ENCODE measurements around the gene LTBP4. TPM values are rescaled to one million over a fixed set of nuclear protein-coding genes. Genes with fewer than 3 reads are reported as not detected.

LTBP4 gene
- total and polyA plus RNA-seq, 7 donors: 31.9 to 206 (median 118) TPM

DNA sequence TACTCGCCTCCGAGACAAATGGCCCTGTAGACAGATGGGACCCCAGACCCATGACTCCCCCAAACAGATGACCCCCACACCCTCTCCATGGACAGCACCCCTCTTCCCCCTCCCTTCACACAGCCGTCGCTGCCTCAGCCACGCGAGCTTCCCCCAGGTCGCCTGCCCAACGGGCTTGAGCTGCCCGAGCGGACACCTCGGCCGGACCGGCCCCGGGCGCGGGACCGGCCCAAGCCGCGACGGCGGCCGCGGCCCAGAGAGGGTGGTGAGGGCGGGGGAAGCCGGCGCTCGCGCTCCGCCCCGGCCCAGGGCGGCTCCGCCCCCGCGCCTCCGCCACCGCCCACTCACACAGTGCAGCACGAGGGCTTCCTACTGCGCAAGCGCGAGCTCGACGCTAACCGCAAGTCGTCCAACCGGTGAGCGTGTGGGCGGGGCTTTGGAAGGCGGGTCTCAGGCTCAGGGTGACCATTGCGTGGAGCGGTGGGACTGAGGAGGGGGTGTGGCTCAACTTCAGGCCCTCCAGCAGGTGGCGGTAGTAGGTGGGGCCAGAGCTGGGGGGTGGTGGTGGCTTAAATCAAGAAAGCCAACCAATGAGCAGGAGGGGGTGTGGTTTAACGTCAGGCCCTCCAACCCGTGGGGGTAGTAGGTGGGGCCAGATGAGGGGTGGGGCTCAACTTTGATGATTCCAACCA lies 30.7 kb upstream of the LTBP4 start:
- Histone ChIP-seq H3K36me3 (no peaks in the 10 kb centered on the region), H3K27ac (peak overlapping the region; percentile 56 to 68 (median 64)), H3K9me3 (no peaks in the 10 kb centered on the region), H3K4me3 (peak overlapping the region in 3 of 4 donors; percentile 34 to 48 (median 47)), H3K4me1 (peaks cover 0 to 18% (median 13%) of the 10 kb centered on the region in 4 donors), H3K27me3 (peaks cover 14 to 35% (median 27%) of the 10 kb centered on the region in 3 donors)
- 1% methylated on average over 53 of the region's 53 CpGs for WGBS, 2 donors
- TF ChIP-seq POLR2A (IDR thresholded peaks at IDR 0.05) (no peak), POLR2AphosphoS5 (IDR thresholded peaks at IDR 0.05) (peak in 1 of 4 donors; percentile 31)
- TF ChIP-seq, protein P1, sequence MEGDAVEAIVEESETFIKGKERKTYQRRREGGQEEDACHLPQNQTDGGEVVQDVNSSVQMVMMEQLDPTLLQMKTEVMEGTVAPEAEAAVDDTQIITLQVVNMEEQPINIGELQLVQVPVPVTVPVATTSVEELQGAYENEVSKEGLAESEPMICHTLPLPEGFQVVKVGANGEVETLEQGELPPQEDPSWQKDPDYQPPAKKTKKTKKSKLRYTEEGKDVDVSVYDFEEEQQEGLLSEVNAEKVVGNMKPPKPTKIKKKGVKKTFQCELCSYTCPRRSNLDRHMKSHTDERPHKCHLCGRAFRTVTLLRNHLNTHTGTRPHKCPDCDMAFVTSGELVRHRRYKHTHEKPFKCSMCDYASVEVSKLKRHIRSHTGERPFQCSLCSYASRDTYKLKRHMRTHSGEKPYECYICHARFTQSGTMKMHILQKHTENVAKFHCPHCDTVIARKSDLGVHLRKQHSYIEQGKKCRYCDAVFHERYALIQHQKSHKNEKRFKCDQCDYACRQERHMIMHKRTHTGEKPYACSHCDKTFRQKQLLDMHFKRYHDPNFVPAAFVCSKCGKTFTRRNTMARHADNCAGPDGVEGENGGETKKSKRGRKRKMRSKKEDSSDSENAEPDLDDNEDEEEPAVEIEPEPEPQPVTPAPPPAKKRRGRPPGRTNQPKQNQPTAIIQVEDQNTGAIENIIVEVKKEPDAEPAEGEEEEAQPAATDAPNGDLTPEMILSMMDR (IDR thresholded peaks at IDR 0.05): peak in 1 of 4 experiments; percentile 22
- DNase-seq: peak; percentile 100
- intact Hi-C loops (cut with DNase I): loop anchor here (2.0 kb wide), 1 partner anchor 42 kb away; no protein-coding TSS in a partner anchor

DNA sequence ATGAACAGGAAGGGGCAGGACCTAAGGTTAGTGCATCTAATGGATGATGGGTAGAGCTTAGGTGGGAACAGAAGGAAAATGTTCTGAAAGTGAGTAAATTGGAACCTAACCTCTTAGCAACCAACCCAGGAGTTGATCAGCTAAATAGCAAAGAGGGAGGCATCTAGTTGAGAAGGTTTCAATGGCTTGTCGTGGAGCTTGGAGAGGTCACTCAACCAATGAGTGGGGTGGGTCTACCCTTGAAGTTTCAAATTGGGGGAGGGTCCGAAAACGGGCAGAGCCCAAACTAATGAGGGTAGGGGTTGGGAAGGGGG lies 30.2 kb upstream of the LTBP4 start:
- TF ChIP-seq POLR2AphosphoS5 (IDR thresholded peaks at IDR 0.05): no peak
- no peak for TF ChIP-seq POLR2A (IDR thresholded peaks at IDR 0.05)
- TF ChIP-seq, protein P1 (IDR thresholded peaks at IDR 0.05): no peak
- TF ChIP-seq EP300 (IDR thresholded peaks at IDR 0.05): no peak
- peaks cover 14 to 30% (median 22%) of the 10 kb centered on the region in 3 donors for H3K27me3 ChIP-seq
- no peak for DNase-seq
- intact Hi-C loops (cut with DNase I): loop anchor here (2.0 kb wide), 1 partner anchor 42 kb away; no protein-coding TSS in a partner anchor
- 25 to 27% methylated on average over 3 of the region's 3 CpGs for WGBS, 2 donors
- peak overlapping the region; percentile 16 to 67 (median 46) for H3K27ac ChIP-seq
- peaks cover 0 to 19% (median 14%) of the 10 kb centered on the region in 4 donors for H3K4me1 ChIP-seq
- H3K4me3 ChIP-seq: no peak overlapping the region
- H3K36me3 ChIP-seq: no peaks in the 10 kb centered on the region
- no peaks in the 10 kb centered on the region for H3K9me3 ChIP-seq

DNA sequence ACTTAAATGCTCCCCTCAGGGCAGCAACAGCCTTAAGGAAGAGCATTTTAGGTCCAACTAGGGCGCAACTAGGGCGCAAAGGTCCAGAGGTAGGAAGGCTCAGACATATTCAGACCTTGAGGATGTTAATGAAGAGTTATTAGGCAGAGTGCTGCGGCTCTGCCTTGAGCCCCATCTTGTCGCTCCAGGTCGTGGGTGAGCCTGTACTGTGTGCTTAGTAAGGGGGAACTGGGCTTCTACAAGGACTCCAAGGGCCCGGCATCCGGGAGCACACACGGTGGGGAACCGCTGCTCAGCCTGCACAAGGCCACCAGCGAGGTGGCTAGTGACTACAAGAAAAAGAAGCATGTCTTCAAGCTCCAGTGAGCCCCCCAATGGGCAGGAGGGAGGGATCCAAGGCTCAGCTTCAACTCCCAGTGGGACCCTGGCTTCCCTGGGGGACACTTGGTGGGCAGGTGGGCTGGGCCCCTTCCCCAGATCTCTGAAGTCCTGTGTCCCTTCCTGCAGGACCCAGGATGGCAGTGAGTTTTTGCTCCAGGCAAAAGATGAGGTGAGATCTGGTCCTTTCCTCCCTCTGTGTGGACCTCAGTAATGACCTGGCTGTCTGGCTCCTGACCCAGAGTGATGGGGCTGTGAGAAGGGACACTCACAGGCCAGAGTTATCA lies 29.2 kb upstream of the LTBP4 start:
- Histone ChIP-seq H3K27ac (peak overlapping the region in 3 of 4 donors; percentile 33 to 67 (median 50)), H3K4me3 (no peak overlapping the region), H3K9me3 (no peaks in the 10 kb centered on the region), H3K36me3 (no peaks in the 10 kb centered on the region), H3K4me1 (peaks cover 0 to 25% (median 19%) of the 10 kb centered on the region in 4 donors), H3K27me3 (peaks cover 11 to 20% (median 13%) of the 10 kb centered on the region in 3 donors)
- 81 to 89% methylated on average over 10 of the region's 10 CpGs for WGBS, 2 donors
- no peak for TF ChIP-seq POLR2AphosphoS5 (IDR thresholded peaks at IDR 0.05)
- no peak for TF ChIP-seq POLR2A (IDR thresholded peaks at IDR 0.05)
- TF ChIP-seq EP300 (IDR thresholded peaks at IDR 0.05): no peak
- TF ChIP-seq, protein P1 (IDR thresholded peaks at IDR 0.05): no peak
- intact Hi-C loops (cut with DNase I): loop anchor here (2.0 kb wide), 1 partner anchor 43 kb away; no protein-coding TSS in a partner anchor
- DNase-seq: no peak

DNA sequence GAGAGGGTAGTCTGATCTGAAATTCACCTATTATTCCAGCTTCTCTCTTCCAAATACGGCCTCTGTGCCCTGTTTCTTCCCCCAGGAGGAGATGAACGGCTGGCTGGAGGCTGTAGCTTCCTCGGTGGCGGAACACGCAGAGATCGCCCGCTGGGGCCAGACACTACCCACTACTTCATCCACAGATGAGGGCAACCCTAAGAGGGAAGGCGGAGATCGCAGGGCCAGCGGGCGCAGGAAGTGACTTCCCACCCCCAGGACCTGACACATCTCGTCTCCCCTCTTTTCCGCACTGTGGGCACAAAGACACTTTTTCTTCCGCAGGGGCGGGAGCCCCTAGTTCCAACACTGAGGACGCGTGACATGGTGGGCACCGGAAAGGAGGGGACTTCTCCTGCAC lies 25.8 kb upstream of the LTBP4 start:
- Histone ChIP-seq H3K4me3 (no peak overlapping the region), H3K27ac (no peak overlapping the region), H3K36me3 (peaks cover 0 to 4% (median 2%) of the 10 kb centered on the region in 4 donors), H3K27me3 (no peaks in the 10 kb centered on the region), H3K4me1 (peaks cover 0 to 26% (median 16%) of the 10 kb centered on the region in 4 donors), H3K9me3 (no peaks in the 10 kb centered on the region)
- TF ChIP-seq POLR2A (IDR thresholded peaks at IDR 0.05) (no peak), EP300 (IDR thresholded peaks at IDR 0.05) (no peak), POLR2AphosphoS5 (IDR thresholded peaks at IDR 0.05) (no peak)
- TF ChIP-seq, protein P1 (IDR thresholded peaks at IDR 0.05): no peak
- intact Hi-C loops (cut with DNase I): no loop called here
- DNase-seq: no peak
- whole genome bisulfite sequencing, 2 donors: 85 to 92% methylated on average over 18 of the region's 18 CpGs

All from sigmoid colon (tissue), 7 donors.